HEK293T (cell line): ENCODE results near the gene CNN3.

Source experiments
- ARNT ChIP-seq: fragments of 450-650 bp; IDR thresholded peaks from 2 replicates; pipeline ENCODE4 v1.6.1; 2017; ENCODE audit warnings: mild to moderate bottlenecking
- BHLHE40 ChIP-seq: fragments of 450-650 bp; IDR thresholded peaks from 2 replicates; pipeline ENCODE4 v1.6.1; 2016; ENCODE audit warnings: mild to moderate bottlenecking, moderate library complexity, borderline replicate concordance
- CTBP1 ChIP-seq: fragments of 450-650 bp; IDR thresholded peaks from 2 replicates; pipeline ENCODE4 v1.6.1; 2016; ENCODE audit warnings: borderline replicate concordance
- ELF4 ChIP-seq: fragments of 450-650 bp; IDR thresholded peaks from 2 replicates; pipeline ENCODE4 v1.6.1; 2017; ENCODE audit warnings: antibody characterized with exemption
- FOXA1 ChIP-seq: fragments of 450-650 bp; IDR thresholded peaks from 2 replicates; pipeline ENCODE4 v1.6.1; 2016; ENCODE audit warnings: mild to moderate bottlenecking
- FOXK2 ChIP-seq: fragments of 450-650 bp; IDR thresholded peaks from 2 replicates; pipeline ENCODE4 v1.6.1; 2016; ENCODE audit warnings: mild to moderate bottlenecking
- FOXM1 ChIP-seq: fragments of 450-650 bp; IDR thresholded peaks from 2 replicates; pipeline ENCODE4 v1.6.1; 2017; ENCODE audit warnings: mild to moderate bottlenecking, borderline replicate concordance
- HDGF ChIP-seq: fragments of 450-650 bp; IDR thresholded peaks from 2 replicates; pipeline ENCODE4 v1.6.1; 2017; ENCODE audit warnings: antibody characterized with exemption, borderline replicate concordance
- NFRKB ChIP-seq: fragments of 450-650 bp; IDR thresholded peaks from 2 replicates; pipeline ENCODE4 v1.6.1; 2016; ENCODE audit warnings: mild to moderate bottlenecking, moderate library complexity
- PKNOX1 ChIP-seq: fragments of 450-650 bp; IDR thresholded peaks from 2 replicates; pipeline ENCODE4 v1.6.1; 2016
- SP1 ChIP-seq: fragments of 450-650 bp; IDR thresholded peaks from 2 replicates; pipeline ENCODE4 v1.6.1; 2017
- SUZ12 ChIP-seq: fragments of 450-650 bp; IDR thresholded peaks from 2 replicates; pipeline ENCODE4 v1.6.1; 2016; ENCODE audit warnings: mild to moderate bottlenecking
- TARDBP ChIP-seq: fragments of 450-650 bp; IDR thresholded peaks from 2 replicates; pipeline ENCODE4 v1.6.1; 2016
- ZNF384 ChIP-seq: fragments of 450-650 bp; IDR thresholded peaks from 2 replicates; pipeline ENCODE4 v1.6.1; 2016

DNA sequence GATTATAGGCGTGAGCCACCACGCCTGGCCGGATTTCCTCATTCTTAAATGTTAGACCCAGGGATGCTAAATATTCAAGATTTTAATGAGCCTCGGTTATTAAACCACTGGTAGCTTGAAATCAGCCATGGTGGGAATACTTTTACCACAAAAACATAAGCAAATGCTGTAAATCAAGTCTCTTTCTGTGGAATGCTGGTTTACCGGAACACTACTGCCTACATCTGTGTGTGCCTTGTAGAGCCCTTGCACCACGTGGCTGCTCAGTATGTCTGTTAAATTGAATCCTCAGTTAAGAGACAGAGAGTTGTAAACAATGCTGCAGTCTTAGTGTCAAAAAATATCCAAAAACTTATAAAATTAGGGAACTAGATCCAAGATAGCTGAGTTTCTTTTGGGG, 26.8 kb upstream of the CNN3 start:
- TF ChIP-seq FOXK2 (no peak), SP1 (no peak), ZNF384 (no peak), FOXA1 (no peak), BHLHE40 (no peak), FOXM1 (no peak), CTBP1 (no peak), TARDBP (no peak), SUZ12 (no peak), HDGF (no peak), PKNOX1 (no peak), ARNT (no peak), NFRKB (no peak), ELF4 (no peak)
